GM13976 (cell line): ENCODE results near the gene CAPS.

Source experiments
- DNase-seq: peaks from one replicate; pipeline ENCODE4 v3.0.0; 2012; ENCODE audit warnings: low spot score
- CTCF ChIP-seq: IDR thresholded peaks from 2 replicates; pipeline ENCODE4 v1.5.1; 2012; ENCODE audit warnings: borderline replicate concordance, mild to moderate bottlenecking; ENCODE audit not compliant: insufficient read depth; ENCODE audit errors: extremely low read depth, missing control alignments, control extremely low read depth
- in situ Hi-C: fragments of 300-500 bp; cut with MboI; formaldehyde crosslinking; loops from one replicate; pipeline ENCODE4 v1.12.0; 2022; ENCODE audit warnings: low sequenced_read_pairs, mixed read lengths, inconsistent platforms; ENCODE audit not compliant: unreplicated experiment

Gene CAPS

GRCh38 chr19:5943045-5943444, 29.0 kb downstream of the CAPS start:
- TF ChIP-seq CTCF: no peak
- in situ Hi-C loops: no loop called here
- no peak for DNase-seq

- no peak for TF ChIP-seq CTCF
- DNase-seq: no peak
- in situ Hi-C loops: no loop called here
Observed at GRCh38 chr19:5943623-5944022, 29.6 kb downstream of the CAPS start.

GRCh38 chr19:5947435-5947834, 33.4 kb downstream of the CAPS start:
- in situ Hi-C loops: no loop called here
- no peak for TF ChIP-seq CTCF

GRCh38 chr19:5948752-5949564, 34.9 kb downstream of the CAPS start:
- in situ Hi-C loops: no loop called here
- TF ChIP-seq CTCF: no peak
- DNase-seq: no peak

More at GRCh38 chr19:5947435-5947834, 33.4 kb downstream of the CAPS start:
- DNase-seq: no peak

GRCh38 chr19:5949792-5950305, 35.8 kb downstream of the CAPS start:
- in situ Hi-C loops: no loop called here
- TF ChIP-seq CTCF: no peak
- no peak for DNase-seq

DNA sequence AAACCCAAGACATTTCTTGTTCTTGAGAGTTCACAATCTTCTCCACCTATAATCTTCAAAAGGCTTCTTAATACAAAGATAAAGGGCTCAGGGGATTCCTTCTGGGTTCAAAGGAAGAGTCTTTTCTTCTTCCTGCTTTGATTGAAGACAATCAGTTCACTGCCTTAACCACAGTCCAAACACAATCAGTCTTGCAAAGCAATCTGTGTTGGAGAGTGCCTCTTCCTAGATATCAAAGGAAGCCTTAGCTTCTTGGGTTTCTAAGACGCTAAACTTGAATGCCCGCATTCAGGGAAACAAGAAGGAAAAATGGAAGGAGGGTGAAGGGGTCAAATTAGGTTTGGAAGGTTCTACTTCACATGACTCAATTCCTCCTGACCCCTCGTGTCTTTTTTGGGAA, 36.7 kb downstream of the CAPS start:
- no peak for TF ChIP-seq CTCF
- in situ Hi-C loops: no loop called here
- DNase-seq: no peak
